ENCODE measurements around the gene GPR108. TPM values are rescaled to one million over a fixed set of nuclear protein-coding genes. Genes with fewer than 3 reads are reported as not detected.

GPR108 gene
- total RNA-seq, 4 donors from 2014 or later, result 22.6 to 40.3 (median 32.3) TPM

DNA sequence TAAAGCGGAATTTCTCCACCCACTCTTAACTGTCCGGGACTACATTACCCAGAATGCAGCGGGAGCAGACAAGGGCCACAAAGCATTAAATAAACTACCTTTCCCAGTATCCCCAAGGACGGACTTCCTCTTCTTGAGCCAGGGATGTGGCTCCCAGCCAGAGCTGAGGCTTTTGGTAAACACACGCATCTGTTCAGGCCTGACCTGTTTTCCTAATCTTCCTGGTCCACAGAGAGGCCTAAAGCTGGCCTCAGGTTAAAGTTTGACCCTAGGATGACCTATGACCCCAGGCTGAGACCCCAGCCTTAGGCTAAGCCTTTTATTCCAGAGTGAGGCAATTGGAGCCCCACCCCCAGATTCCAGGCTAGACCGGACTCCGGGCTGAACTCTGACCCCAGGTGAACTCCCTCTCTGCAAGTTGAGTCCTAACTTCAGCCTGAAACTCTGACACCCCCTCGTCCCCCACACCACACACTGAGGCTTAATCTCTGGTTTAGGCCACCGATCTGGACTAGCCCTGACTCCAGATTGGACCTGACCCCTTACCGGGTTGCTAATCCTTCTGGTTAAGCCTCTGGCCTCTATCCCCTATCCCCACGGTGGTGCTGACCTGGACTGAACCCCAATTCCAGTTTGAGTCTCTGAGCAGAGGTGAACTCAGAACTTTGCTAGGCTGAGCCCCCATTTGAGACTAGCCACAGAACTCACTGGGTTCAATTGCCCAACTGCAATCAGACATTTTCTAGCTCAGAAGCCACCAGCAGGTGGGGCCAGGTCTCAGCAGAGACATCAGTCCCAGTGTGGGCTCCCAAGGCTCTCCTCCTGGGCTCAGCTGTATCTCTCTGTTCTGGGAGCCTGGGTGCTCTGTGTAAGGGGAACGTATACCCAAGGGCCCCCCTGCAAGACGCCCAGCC is 750 bp upstream of the GPR108 start:
- Histone ChIP-seq H3K27ac (peak overlapping the region; percentile 96 to 100 (median 98)), H3K4me1 (peaks cover 43 to 52% of the 10 kb centered on the region in 2 donors), H3K27me3 (no peaks in the 10 kb centered on the region), H3K9me3 (no peaks in the 10 kb centered on the region), H3K36me3 (peaks cover 0 to 7% of the 10 kb centered on the region in 2 donors), H3K4me3 (peak overlapping the region; percentile 14 to 98 (median 60))
- in situ Hi-C loops (cut with MboI; ENCODE audit: low sequenced_read_pairs in 4 of 4), result loop anchor here in 2 of 4 donors (10.0 to 25.0 kb wide), 3 partner anchors 127 to 351 kb away; partner anchors contain the start of genes GTF2F1 (in 1 of the 2), PSPN (in 1 of the 2) and TUBB4A (in 1 of the 2)
- DNase-seq, result peak; percentile 75 to 92
- ATAC-seq, result peak; percentile 51 to 52
- intact Hi-C loops (cut with DNase I; ENCODE audit: low total_unique reads), result loop anchor here (1.0 to 10.0 kb wide), 8 partner anchors 15 to 887 kb away; partner anchors contain the start of genes NDUFA11, PET100, SLC25A23 and TNFSF9
- TF ChIP-seq, protein P1, sequence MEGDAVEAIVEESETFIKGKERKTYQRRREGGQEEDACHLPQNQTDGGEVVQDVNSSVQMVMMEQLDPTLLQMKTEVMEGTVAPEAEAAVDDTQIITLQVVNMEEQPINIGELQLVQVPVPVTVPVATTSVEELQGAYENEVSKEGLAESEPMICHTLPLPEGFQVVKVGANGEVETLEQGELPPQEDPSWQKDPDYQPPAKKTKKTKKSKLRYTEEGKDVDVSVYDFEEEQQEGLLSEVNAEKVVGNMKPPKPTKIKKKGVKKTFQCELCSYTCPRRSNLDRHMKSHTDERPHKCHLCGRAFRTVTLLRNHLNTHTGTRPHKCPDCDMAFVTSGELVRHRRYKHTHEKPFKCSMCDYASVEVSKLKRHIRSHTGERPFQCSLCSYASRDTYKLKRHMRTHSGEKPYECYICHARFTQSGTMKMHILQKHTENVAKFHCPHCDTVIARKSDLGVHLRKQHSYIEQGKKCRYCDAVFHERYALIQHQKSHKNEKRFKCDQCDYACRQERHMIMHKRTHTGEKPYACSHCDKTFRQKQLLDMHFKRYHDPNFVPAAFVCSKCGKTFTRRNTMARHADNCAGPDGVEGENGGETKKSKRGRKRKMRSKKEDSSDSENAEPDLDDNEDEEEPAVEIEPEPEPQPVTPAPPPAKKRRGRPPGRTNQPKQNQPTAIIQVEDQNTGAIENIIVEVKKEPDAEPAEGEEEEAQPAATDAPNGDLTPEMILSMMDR (IDR thresholded peaks at IDR 0.05 in 4 of 5, conservative IDR thresholded peaks at IDR 0.05 in 1 of 5), result peak; percentile 66 to 87 (median 82)
- peak in 1 of 2 donors; percentile 8 for TF ChIP-seq POLR2A (IDR thresholded peaks at IDR 0.05)

DNA sequence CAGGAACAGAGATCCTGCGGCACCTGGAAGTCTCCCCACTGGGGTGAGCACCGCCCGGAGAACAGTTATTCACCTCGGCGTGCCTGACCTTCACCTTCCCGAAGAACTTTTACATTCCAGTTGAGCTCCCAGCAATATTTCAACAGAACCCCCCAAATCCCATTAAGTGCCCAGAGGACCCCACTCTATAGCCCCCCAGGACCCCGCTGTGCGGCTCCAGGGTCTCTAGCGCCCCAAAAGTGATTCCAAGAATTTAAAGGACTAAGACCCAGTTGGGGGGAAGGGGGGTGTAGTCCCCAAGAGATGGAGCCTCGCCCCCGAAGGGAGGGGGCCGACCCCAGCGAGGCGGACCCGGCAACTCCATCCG is 480 bp downstream of the GPR108 start:
- Histone ChIP-seq H3K9me3 (no peaks in the 10 kb centered on the region), H3K27ac (peak overlapping the region; percentile 91 to 97 (median 95)), H3K4me3 (peak overlapping the region; percentile 83 to 98 (median 88)), H3K27me3 (no peaks in the 10 kb centered on the region), H3K4me1 (peaks cover 31 to 40% of the 10 kb centered on the region in 2 donors), H3K36me3 (peaks cover 0 to 16% of the 10 kb centered on the region in 2 donors)
- ATAC-seq, result no peak
- intact Hi-C loops (cut with DNase I; ENCODE audit: low total_unique reads) (loop anchor here (1.0 to 10.0 kb wide), 6 partner anchors 205 to 888 kb away; partner anchors contain the start of genes NDUFA11, PET100, SLC25A23 and TNFSF9), in situ Hi-C loops (cut with MboI; ENCODE audit: low sequenced_read_pairs in 4 of 4) (loop anchor here in 2 of 4 donors (10.0 to 25.0 kb wide), 3 partner anchors 128 to 350 kb away; partner anchors contain the start of genes GTF2F1 (in 1 of the 2), PSPN (in 1 of the 2) and TUBB4A (in 1 of the 2))
- DNase-seq, result no peak
- TF ChIP-seq, protein P1 (IDR thresholded peaks at IDR 0.05 in 4 of 5, conservative IDR thresholded peaks at IDR 0.05 in 1 of 5), result no peak
- TF ChIP-seq POLR2A (IDR thresholded peaks at IDR 0.05), result no peak

DNA sequence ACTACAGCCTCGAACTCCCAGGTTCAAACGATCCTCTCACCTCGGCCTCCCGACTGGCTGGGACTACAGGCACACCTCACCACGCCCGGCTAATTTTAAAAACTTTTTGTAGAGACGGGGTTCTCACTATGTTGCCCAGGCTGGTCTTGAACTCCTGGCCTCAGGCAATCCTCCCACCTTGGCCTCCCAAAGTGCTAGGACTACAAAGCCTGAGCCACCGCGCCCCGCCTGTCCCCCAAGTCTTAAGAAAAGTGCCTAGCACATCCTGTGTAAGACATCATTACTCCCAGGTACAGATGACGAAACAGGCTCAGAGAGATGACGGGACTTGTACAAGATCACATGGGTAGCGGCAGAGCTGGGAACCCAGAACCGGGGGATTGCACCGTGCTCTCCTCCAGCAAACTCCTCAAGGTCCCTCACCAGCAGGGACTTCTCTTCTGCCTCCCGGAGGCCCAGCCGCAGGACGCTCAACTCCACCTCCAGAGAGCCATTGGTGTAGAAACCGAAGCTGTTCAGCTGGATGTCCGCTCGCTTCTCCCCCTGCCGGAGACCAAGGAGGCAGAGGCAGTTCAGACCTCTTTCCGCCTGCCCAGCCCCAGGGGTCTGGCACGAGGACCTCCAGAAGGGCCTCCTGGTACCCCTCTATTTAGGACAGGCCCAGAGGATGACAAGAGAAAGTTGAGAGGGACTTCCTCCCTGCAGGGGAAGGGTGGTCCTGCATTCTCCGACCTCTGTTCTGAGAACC is 1.0 kb downstream of the GPR108 start:
- DNase-seq, result peak; percentile 48 to 68
- Histone ChIP-seq H3K4me1 (peaks cover 25 to 34% of the 10 kb centered on the region in 2 donors), H3K4me3 (peak overlapping the region; percentile 83 to 98 (median 88)), H3K9me3 (no peaks in the 10 kb centered on the region), H3K27ac (peak overlapping the region; percentile 91 to 97 (median 95)), H3K27me3 (no peaks in the 10 kb centered on the region), H3K36me3 (peaks cover 0 to 21% of the 10 kb centered on the region in 2 donors)
- in situ Hi-C loops (cut with MboI; ENCODE audit: low sequenced_read_pairs in 4 of 4) (loop anchor here in 2 of 4 donors (10.0 to 25.0 kb wide), 3 partner anchors 128 to 349 kb away; partner anchors contain the start of genes GTF2F1 (in 1 of the 2), PSPN (in 1 of the 2) and TUBB4A (in 1 of the 2)), intact Hi-C loops (cut with DNase I; ENCODE audit: low total_unique reads) (loop anchor here (2.0 to 10.0 kb wide), 5 partner anchors 204 to 888 kb away; partner anchors contain the start of genes NDUFA11, PET100, SLC25A23 and TNFSF9)
- ATAC-seq, result no peak
- TF ChIP-seq POLR2A (IDR thresholded peaks at IDR 0.05), result peak; percentile 17 to 18
- TF ChIP-seq, protein P1 (IDR thresholded peaks at IDR 0.05 in 4 of 5, conservative IDR thresholded peaks at IDR 0.05 in 1 of 5), result peak; percentile 19 to 62 (median 50)

Measured in gastrocnemius medialis (tissue), 4 donors.